Endodermal cell (in vitro differentiated cells): ENCODE data around the gene PDE6B. TPM values are rescaled to one million over a fixed set of nuclear protein-coding genes. Genes with fewer than 3 reads are reported as not detected.
A peak's percentile ranks its signal among the peaks of the same experiment; 100 is the strongest.

ENCODE experiments used
- DNase-seq: peaks from one replicate; pipeline ENCODE4 v3.0.0-alpha.2; 2017
- H3K27ac ChIP-seq: 2 replicates; pipeline ENCODE4 v1.5.1; 2013; ENCODE audit warnings: mild to moderate bottlenecking, low read depth, low read length, moderate library complexity
- H3K27me3 ChIP-seq: 2 replicates; pipeline ENCODE4 v1.6.1; 2013; ENCODE audit warnings: mild to moderate bottlenecking, low read length, moderate library complexity; ENCODE audit not compliant: insufficient read depth, control insufficient read depth, poor library complexity, severe bottlenecking
- H3K36me3 ChIP-seq: 2 replicates; pipeline ENCODE4 v1.7.0; 2013; ENCODE audit warnings: mild to moderate bottlenecking, low read length, moderate library complexity; ENCODE audit not compliant: control insufficient read depth, insufficient read depth
- H3K4me1 ChIP-seq: one replicate; pipeline ENCODE4 v1.7.0; 2013; ENCODE audit warnings: low read length; ENCODE audit not compliant: control insufficient read depth, insufficient read depth
- H3K4me3 ChIP-seq: 2 replicates; pipeline ENCODE4 v1.5.1; 2013; ENCODE audit warnings: mild to moderate bottlenecking, low read length, moderate library complexity
- H3K9ac ChIP-seq: 2 replicates; pipeline ENCODE4 v1.6.1; 2013; ENCODE audit warnings: mild to moderate bottlenecking, low read length, moderate library complexity; ENCODE audit not compliant: poor library complexity, severe bottlenecking; ENCODE audit errors: extremely low read depth
- H3K9me3 ChIP-seq: 2 replicates; pipeline ENCODE4 v1.6.1; 2013; ENCODE audit warnings: mild to moderate bottlenecking, low read length, moderate library complexity; ENCODE audit not compliant: control insufficient read depth
- H3K27ac Mint-ChIP-seq: 2 replicates; pipeline ENCODE4 v1.8.0; 2020; ENCODE audit warnings: mixed read lengths
- H3K27me3 Mint-ChIP-seq: 2 replicates; pipeline ENCODE4 v1.8.0; 2021; ENCODE audit warnings: mild to moderate bottlenecking, mixed read lengths; ENCODE audit not compliant: insufficient read depth
- H3K36me3 Mint-ChIP-seq: 2 replicates; pipeline ENCODE4 v1.8.0; 2020; ENCODE audit warnings: low read depth, mixed read lengths
- H3K4me1 Mint-ChIP-seq: 2 replicates; pipeline ENCODE4 v1.8.0; 2020; ENCODE audit warnings: mixed read lengths
- H3K4me3 Mint-ChIP-seq: 2 replicates; pipeline ENCODE4 v1.8.0; 2020; ENCODE audit warnings: mild to moderate bottlenecking, moderate library complexity, mixed read lengths
- H3K9me3 Mint-ChIP-seq: 2 replicates; pipeline ENCODE4 v1.8.0; 2020; ENCODE audit warnings: mild to moderate bottlenecking, mixed read lengths
- CTCF ChIP-seq: fragments of 200-600 bp; sonication (generic); conservative IDR thresholded peaks from 2 replicates; pipeline ENCODE4 v1.5.0; 2021; ENCODE audit warnings: antibody characterized with exemption, mild to moderate bottlenecking
- WGBS, 2 experiments: methylation state at CpG; one replicate each; pipeline versions ENCODE4 v1.1.5 to v1.1.7; 2013; ENCODE audit warnings: missing lambda C conversion rate in 2 of 2, mixed read lengths in 1 of 2; ENCODE audit not compliant: insufficient coverage in 1 of 2, insufficient read length in 1 of 2; 5-methylcytosine and 5-hydroxymethylcytosine counted together
- total RNA-seq, 2 donors: library from RNA; stranded (reverse); fragmentation: NEBNext Ultra II Directional in 1 of 2; extraction: Animal tissue kit (Norgen Biotek cat#: 25700) in 1 of 2; gene quantifications; 2 replicates in 1 of 2; 3 replicates in 1 of 2; pipeline ENCODE4 v1.2.1, GENCODE V29; 2021

PDE6B gene
- total RNA-seq, 2 donors from 2014 or later = 12.4 to 14.6 TPM

- H3K4me3 Mint-ChIP-seq = peak overlapping the region; percentile 66
- peaks cover 7% of the 10 kb centered on the region for H3K36me3 Mint-ChIP-seq
- no peaks in the 10 kb centered on the region for H3K4me1 ChIP-seq
- H3K36me3 ChIP-seq = no peaks in the 10 kb centered on the region
- H3K9ac ChIP-seq = no peak overlapping the region
- TF ChIP-seq CTCF = no peak
- DNase-seq = no peak
- H3K9me3 ChIP-seq = no peaks in the 10 kb centered on the region
- no peaks in the 10 kb centered on the region for H3K4me1 Mint-ChIP-seq
- peak overlapping the region; percentile 70 for H3K4me3 ChIP-seq
- H3K27me3 Mint-ChIP-seq = no peaks in the 10 kb centered on the region
- no peak overlapping the region for H3K27ac ChIP-seq
- H3K27me3 ChIP-seq = no peaks in the 10 kb centered on the region
- H3K27ac Mint-ChIP-seq = no peak overlapping the region
- no peaks in the 10 kb centered on the region for H3K9me3 Mint-ChIP-seq
- WGBS, 2 experiments = 92 to 96% methylated on average over 12 to 20 of the region's 20 CpGs
These were observed 37.7 kb downstream of the PDE6B start for GRCh38 chr4:663046-663437.

GRCh38 chr4:663438-664428, 38.4 kb downstream of the PDE6B start:
- Mint-ChIP-seq H3K36me3 (peaks cover 7% of the 10 kb centered on the region), H3K27me3 (no peaks in the 10 kb centered on the region), H3K4me1 (no peaks in the 10 kb centered on the region), H3K27ac (no peak overlapping the region), H3K4me3 (peak overlapping the region; percentile 66), H3K9me3 (no peaks in the 10 kb centered on the region)
- Histone ChIP-seq H3K36me3 (no peaks in the 10 kb centered on the region), H3K4me3 (peak overlapping the region; percentile 70), H3K27ac (no peak overlapping the region), H3K9ac (no peak overlapping the region), H3K27me3 (no peaks in the 10 kb centered on the region), H3K4me1 (no peaks in the 10 kb centered on the region), H3K9me3 (no peaks in the 10 kb centered on the region)
- TF ChIP-seq CTCF = peak; percentile 41
- WGBS, 2 experiments = 51 to 60% methylated on average over 38 to 80 of the region's 80 CpGs
- peak; percentile 89 for DNase-seq

GRCh38 chr4:664713-665231, 39.4 kb downstream of the PDE6B start:
- Mint-ChIP-seq H3K27ac (no peak overlapping the region), H3K4me3 (peak overlapping the region; percentile 66), H3K27me3 (no peaks in the 10 kb centered on the region), H3K4me1 (no peaks in the 10 kb centered on the region), H3K9me3 (no peaks in the 10 kb centered on the region), H3K36me3 (peaks cover 7% of the 10 kb centered on the region)
- Histone ChIP-seq H3K27ac (no peak overlapping the region), H3K4me1 (no peaks in the 10 kb centered on the region), H3K36me3 (no peaks in the 10 kb centered on the region), H3K9me3 (no peaks in the 10 kb centered on the region), H3K27me3 (no peaks in the 10 kb centered on the region), H3K9ac (no peak overlapping the region), H3K4me3 (no peak overlapping the region)
- peak; percentile 36 for DNase-seq
- no peak for TF ChIP-seq CTCF
- WGBS, 2 experiments = 96 to 98% methylated on average over 15 to 24 of the region's 24 CpGs
